Stimulated activated CD8-positive, alpha-beta memory T cell treated with anti-CD3 and anti-CD28 coated beads, Interleukin-12 subunit alpha, Interleukin-12 subunit beta, amount 100 ng/mL, for 4 hours (primary cell): ENCODE results near the gene NRM.
"Not testable (repeated sequence)": the region's sequence is repeated elsewhere in the genome, so short reads cannot be mapped to it uniquely, and the experiment has no call there.

Experiments used
- DNase-seq: peaks from one replicate; pipeline ENCODE4 v3.0.0-alpha.2; 2020; ENCODE audit warnings: low read depth

Gene NRM

GRCh38 chr6:30719791-30720737 is 29.3 kb upstream of the NRM start, which contains the start of gene TUBB:
TSS of gene TUBB (plus strand) at chr6:30720352. CDS start at chr6:30720507, 155 bp downstream.
- DNase-seq = peak; percentile 86

GRCh38 chr6:30719356-30719755 is 28.6 kb upstream of the NRM start:
- no peak for DNase-seq

GRCh38 chr6:30717845-30718720 is 27.3 kb upstream of the NRM start:
- not testable (repeated sequence) for DNase-seq

- DNase-seq = peak; percentile 98
Observed at GRCh38 chr6:30717129-30717844, 26.5 kb upstream of the NRM start, which contains the start of gene MDC1. TSS of gene MDC1 (minus strand) at chr6:30717281. CDS start at chr6:30715175, 2,106 bp downstream.

- no peak for DNase-seq
Observed at GRCh38 chr6:30716879-30717128, 26.0 kb upstream of the NRM start.

GRCh38 chr6:30714263-30714662 is 23.5 kb upstream of the NRM start:
- DNase-seq = no peak

GRCh38 chr6:30712441-30712945 is 21.7 kb upstream of the NRM start:
- DNase-seq = no peak

GRCh38 chr6:30711758-30712380 is 21.1 kb upstream of the NRM start:
- DNase-seq = no peak

- no peak for DNase-seq
Observed at GRCh38 chr6:30709101-30709868, 18.5 kb upstream of the NRM start.

- DNase-seq = no peak
Observed at GRCh38 chr6:30707281-30707850, 16.6 kb upstream of the NRM start.

GRCh38 chr6:30705620-30706019 is 14.8 kb upstream of the NRM start:
- no peak for DNase-seq

- DNase-seq = no peak
Observed at GRCh38 chr6:30703821-30704220, 13.0 kb upstream of the NRM start.

- DNase-seq = no peak
Observed at GRCh38 chr6:30703011-30703410, 12.2 kb upstream of the NRM start.

GRCh38 chr6:30700340-30700739 is 9.6 kb upstream of the NRM start:
- DNase-seq = no peak

- no peak for DNase-seq
Observed at GRCh38 chr6:30696432-30696831, 5.6 kb upstream of the NRM start.

- DNase-seq = no peak
Observed at GRCh38 chr6:30691208-30691847, 544 bp upstream of the NRM start.

- DNase-seq = no peak
Observed at GRCh38 chr6:30689985-30690384, 799 bp downstream of the NRM start.

GRCh38 chr6:30689022-30689865 is 1.5 kb downstream of the NRM start:
- DNase-seq = no peak

- DNase-seq = no peak
Observed at GRCh38 chr6:30688569-30688968, 2.2 kb downstream of the NRM start.
